HCT116 (cell line): Measurements from ENCODE around the gene GP1BB. TPM values are rescaled to one million over a fixed set of nuclear protein-coding genes. Genes with fewer than 3 reads are reported as not detected.

Experiments used
- ATAC-seq: fragments of 200-7000 bp; cut with Tn5 transposase; 2 replicates; pipeline ENCODE4 v1.9.1; 2020; ENCODE audit warnings: mild to moderate bottlenecking, moderate library complexity
- BruUV-seq: library from RNA; stranded (reverse); fragments of 400-500 nt; replicated peaks from 2 replicates; lab custom pipeline; 2021; lab: Mats Ljungman, UMichigan
- CTCF ChIA-PET: fragments of 300-600 bp; sonication (Branson Sonifier 250); formaldehyde crosslinking; loops from one replicate; lab custom pipeline; 2021; ENCODE audit warnings: antibody characterized with exemption; lab: Charles Lee
- POLR2A ChIA-PET: fragments of 300-600, 350-600 bp; sonication (Branson Sonifier 250); formaldehyde crosslinking; loops from one replicate; lab custom pipeline; 2021; ENCODE audit warnings: antibody characterized with exemption; lab: Charles Lee
- RAD21 ChIA-PET, 2 experiments: fragments of 300-600 bp; sonication (Branson Sonifier 250); formaldehyde crosslinking; loops; one replicate each; lab custom pipeline; 2023; ENCODE audit warnings: low total read pairs in 2 of 2; ENCODE audit not compliant: uncharacterized antibody in 2 of 2, unreplicated experiment in 2 of 2, low non-redundant PET in 1 of 2; lab: Charles Lee
- DNase-seq: peaks from one replicate; pipeline ENCODE4 v3.0.0-alpha.2; 2010; ENCODE audit warnings: low read depth, low spot score
- H2AFZ ChIP-seq: fragments of 200-600 bp; shearing (Covaris generic), sonication (generic); 2 replicates; pipeline ENCODE4 v1.6.1; 2017; ENCODE audit warnings: low read depth, mixed run types, mixed read lengths, antibody characterized with exemption, low read length; ENCODE audit not compliant: poor library complexity, severe bottlenecking
- H3K27ac ChIP-seq: 2 replicates; pipeline ENCODE4 v1.5.1; 2012; ENCODE audit warnings: low read depth, low read length
- H3K27me3 ChIP-seq: fragments of 200-600 bp; sonication (generic); 2 replicates; pipeline ENCODE4 v1.6.1; 2016; ENCODE audit warnings: mixed run types, low read length, mixed read lengths; ENCODE audit not compliant: insufficient read depth
- H3K36me3 ChIP-seq, 2 experiments: fragments of 200-500 bp in 1 of 2; fragments of 200-600 bp in 1 of 2; sonication (Bioruptor generic) in 1 of 2; sonication (generic) in 1 of 2; 2 replicates each; pipeline versions ENCODE4 v1.5.1 to v1.6.1; 2014 to 2016; ENCODE audit warnings: low read length in 2 of 2, inconsistent platforms in 1 of 2, mixed read lengths in 1 of 2, mixed run types in 1 of 2; ENCODE audit not compliant: insufficient read depth in 2 of 2, control insufficient read depth in 1 of 2
- H3K4me1 ChIP-seq, 2 experiments: fragments of 200-600 bp in 1 of 2; sonication (generic) in 1 of 2; 2 replicates each; pipeline versions ENCODE4 v1.5.1 to v1.6.1; 2012 to 2017; ENCODE audit warnings: low read length in 2 of 2, inconsistent platforms in 1 of 2, mild to moderate bottlenecking in 1 of 2, mixed read lengths in 1 of 2, mixed run types in 1 of 2, moderate library complexity in 1 of 2; ENCODE audit not compliant: insufficient read depth in 2 of 2, control insufficient read depth in 1 of 2
- H3K4me2 ChIP-seq: fragments of 200-600 bp; sonication (generic); 2 replicates; pipeline ENCODE4 v1.6.1; 2017; ENCODE audit warnings: mixed run types, low read length, mixed read lengths
- H3K4me3 ChIP-seq, 2 experiments: fragments of 200-600 bp in 1 of 2; sonication (generic) in 1 of 2; replicated peaks in 1 of 2; 2 replicates each; pipeline ENCODE4 v1.5.1; 2011 to 2016; ENCODE audit warnings: low read length in 2 of 2, control low read depth in 1 of 2, low read depth in 1 of 2, mild to moderate bottlenecking in 1 of 2, mixed read lengths in 1 of 2, mixed run types in 1 of 2
- H3K79me2 ChIP-seq: fragments of 200-600 bp; sonication (generic); 2 replicates; pipeline ENCODE4 v1.6.1; 2017; ENCODE audit warnings: mild to moderate bottlenecking, mixed run types, low read length, moderate library complexity, mixed read lengths; ENCODE audit not compliant: insufficient read depth
- H3K9ac ChIP-seq: fragments of 200-600 bp; sonication (generic); 2 replicates; pipeline ENCODE4 v1.6.1; 2016; ENCODE audit warnings: low read length, mixed read lengths
- H3K9me2 ChIP-seq: fragments of 200-600 bp; sonication (generic), shearing (Covaris generic); 2 replicates; pipeline ENCODE4 v1.6.1; 2017; ENCODE audit warnings: mixed run types, mild to moderate bottlenecking, moderate library complexity; ENCODE audit not compliant: insufficient read depth
- H3K9me3 ChIP-seq, 2 experiments: fragments of 200-500 bp in 1 of 2; fragments of 200-600 bp in 1 of 2; sonication (Bioruptor generic) in 1 of 2; sonication (generic) in 1 of 2; 2 replicates each; pipeline ENCODE4 v1.6.1; 2014 to 2017; ENCODE audit warnings: low read length in 2 of 2, mixed read lengths in 2 of 2, inconsistent platforms in 1 of 2, low read depth in 1 of 2, mild to moderate bottlenecking in 1 of 2, mixed run types in 1 of 2, moderate library complexity in 1 of 2; ENCODE audit not compliant: control insufficient read depth in 1 of 2, insufficient read depth in 1 of 2
- H4K20me1 ChIP-seq: fragments of 200-600 bp; sonication (generic), shearing (Covaris generic); 2 replicates; pipeline ENCODE4 v1.6.1; 2017; ENCODE audit warnings: mixed run types, mild to moderate bottlenecking, moderate library complexity; ENCODE audit not compliant: insufficient read depth
- CTCF ChIP-seq, 3 experiments: fragments of 200-600 bp in 1 of 3; sonication (generic) in 1 of 3; IDR thresholded peaks in 2 of 3; conservative IDR thresholded peaks in 1 of 3; 2 replicates each; pipeline ENCODE4 v1.5.1; 2012 to 2017; ENCODE audit warnings: low read depth in 2 of 3, low read length in 2 of 3, antibody characterized with exemption in 1 of 3, borderline replicate concordance in 1 of 3, control low read depth in 1 of 3, mild to moderate bottlenecking in 1 of 3, mixed read lengths in 1 of 3, mixed run types in 1 of 3, moderate library complexity in 1 of 3; ENCODE audit not compliant: insufficient read depth in 1 of 3
- EGR1 ChIP-seq: IDR thresholded peaks from 2 replicates; pipeline ENCODE4 v1.6.1; 2012; ENCODE audit warnings: low read depth
- FOSL1 ChIP-seq: IDR thresholded peaks from 2 replicates; pipeline ENCODE4 v1.6.1; 2012; ENCODE audit warnings: low read depth
- JUND ChIP-seq: IDR thresholded peaks from 2 replicates; pipeline ENCODE4 v1.6.1; 2012
- MAX ChIP-seq: IDR thresholded peaks from 2 replicates; pipeline ENCODE4 v1.6.1; 2012
- POLR2A ChIP-seq: IDR thresholded peaks from 2 replicates; pipeline ENCODE4 v1.7.0; 2011; ENCODE audit warnings: borderline replicate concordance; ENCODE audit not compliant: insufficient read depth, insufficient read length; ENCODE audit errors: extremely low read depth
- POLR2AphosphoS5 ChIP-seq: IDR thresholded peaks from 2 replicates; pipeline ENCODE4 v1.6.1; 2011; ENCODE audit warnings: mild to moderate bottlenecking, low read depth, low read length, moderate library complexity
- RAD21 ChIP-seq: IDR thresholded peaks from 2 replicates; pipeline ENCODE4 v1.6.1; 2012; ENCODE audit warnings: low read depth, mild to moderate bottlenecking
- YY1 ChIP-seq: IDR thresholded peaks from 2 replicates; pipeline ENCODE4 v1.6.1; 2011; ENCODE audit warnings: low read length, low read depth, moderate library complexity, mild to moderate bottlenecking; ENCODE audit not compliant: insufficient replicate concordance; ENCODE audit errors: extremely low read depth
- ZNF274 ChIP-seq: fragments of 200-500 bp; sonication (Bioruptor generic); IDR thresholded peaks from 2 replicates; pipeline ENCODE4 v1.6.1; 2014; ENCODE audit warnings: mild to moderate bottlenecking, low read depth, low read length, inconsistent platforms
- intact Hi-C: fragments of 100-400 bp; cut with micrococcal nuclease; formaldehyde crosslinking; loops from 2 replicates; pipeline ENCODE4 v1.10.0; 2022
- total RNA-seq: library from RNA; stranded (reverse); gene quantifications from one replicate; pipeline ENCODE4 v1.2.1, GENCODE V29; 2021; ENCODE audit not compliant: unreplicated experiment

The GP1BB gene
- total RNA-seq, 1 experiment from 2014 or later, result 4.8 TPM

GRCh38 chr22:19717691-19718455 is 5.5 kb upstream of the GP1BB start:
- DNase-seq, result no peak
- Histone ChIP-seq H3K9me3 (no peaks in the 10 kb centered on the region), H3K9me2 (no peaks in the 10 kb centered on the region), H2AFZ (peak overlapping the region; percentile 61), H3K4me2 (peak overlapping the region; percentile 73), H3K36me3 (no peaks in the 10 kb centered on the region; a peak in 1 of 4 replicates), H3K27me3 (no peaks in the 10 kb centered on the region), H4K20me1 (no peaks in the 10 kb centered on the region), H3K4me3 (peak overlapping the region; percentile 20 to 52), H3K79me2 (no peaks in the 10 kb centered on the region), H3K9ac (peak overlapping the region; percentile 46), H3K4me1 (peaks cover 10 to 33% of the 10 kb centered on the region in 2 experiments), H3K27ac (peak overlapping the region; percentile 84; the same call in 1 of the 2 replicates)
- CTCF ChIA-PET, result interaction anchor here (0.7 to 1.6 kb wide), 3 partner anchors 13 to 37 kb away, joined by 3 to 5 read pairs (median 4); no protein-coding TSS in a partner anchor
- intact Hi-C loops, result loop anchor here (1.0 to 10.0 kb wide), 3 partner anchors 36 to 423 kb away; partner anchors contain the start of gene CLTCL1
- no peak for TF ChIP-seq YY1
- no peak for TF ChIP-seq EGR1
- peak; percentile 66 for TF ChIP-seq MAX
- peak; percentile 55 to 73 (median 61); a peak in 5 of 6 replicates for TF ChIP-seq CTCF (IDR thresholded peaks at IDR 0.05 in 2 of 3, conservative IDR thresholded peaks at IDR 0.05 in 1 of 3; ENCODE audit: borderline replicate concordance in 1 of 3, insufficient read depth in 1 of 3, low read depth in 2 of 3, low read length in 2 of 3)
- TF ChIP-seq JUND, result no peak
- peak; percentile 35; the same call in 1 of the 2 replicates for TF ChIP-seq POLR2AphosphoS5
- TF ChIP-seq ZNF274, result no peak
- TF ChIP-seq FOSL1, result no peak
- no peak for TF ChIP-seq POLR2A
- peak; percentile 81 for TF ChIP-seq RAD21
- ATAC-seq, result peak; percentile 89
- POLR2A ChIA-PET, result no interaction called here
- RAD21 ChIA-PET, result no interaction called here
- BruUV-seq, result no TSS peak
